ENCODE data around the gene CEP68.

Gene CEP68, protein sequence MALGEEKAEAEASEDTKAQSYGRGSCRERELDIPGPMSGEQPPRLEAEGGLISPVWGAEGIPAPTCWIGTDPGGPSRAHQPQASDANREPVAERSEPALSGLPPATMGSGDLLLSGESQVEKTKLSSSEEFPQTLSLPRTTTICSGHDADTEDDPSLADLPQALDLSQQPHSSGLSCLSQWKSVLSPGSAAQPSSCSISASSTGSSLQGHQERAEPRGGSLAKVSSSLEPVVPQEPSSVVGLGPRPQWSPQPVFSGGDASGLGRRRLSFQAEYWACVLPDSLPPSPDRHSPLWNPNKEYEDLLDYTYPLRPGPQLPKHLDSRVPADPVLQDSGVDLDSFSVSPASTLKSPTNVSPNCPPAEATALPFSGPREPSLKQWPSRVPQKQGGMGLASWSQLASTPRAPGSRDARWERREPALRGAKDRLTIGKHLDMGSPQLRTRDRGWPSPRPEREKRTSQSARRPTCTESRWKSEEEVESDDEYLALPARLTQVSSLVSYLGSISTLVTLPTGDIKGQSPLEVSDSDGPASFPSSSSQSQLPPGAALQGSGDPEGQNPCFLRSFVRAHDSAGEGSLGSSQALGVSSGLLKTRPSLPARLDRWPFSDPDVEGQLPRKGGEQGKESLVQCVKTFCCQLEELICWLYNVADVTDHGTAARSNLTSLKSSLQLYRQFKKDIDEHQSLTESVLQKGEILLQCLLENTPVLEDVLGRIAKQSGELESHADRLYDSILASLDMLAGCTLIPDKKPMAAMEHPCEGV

DNA sequence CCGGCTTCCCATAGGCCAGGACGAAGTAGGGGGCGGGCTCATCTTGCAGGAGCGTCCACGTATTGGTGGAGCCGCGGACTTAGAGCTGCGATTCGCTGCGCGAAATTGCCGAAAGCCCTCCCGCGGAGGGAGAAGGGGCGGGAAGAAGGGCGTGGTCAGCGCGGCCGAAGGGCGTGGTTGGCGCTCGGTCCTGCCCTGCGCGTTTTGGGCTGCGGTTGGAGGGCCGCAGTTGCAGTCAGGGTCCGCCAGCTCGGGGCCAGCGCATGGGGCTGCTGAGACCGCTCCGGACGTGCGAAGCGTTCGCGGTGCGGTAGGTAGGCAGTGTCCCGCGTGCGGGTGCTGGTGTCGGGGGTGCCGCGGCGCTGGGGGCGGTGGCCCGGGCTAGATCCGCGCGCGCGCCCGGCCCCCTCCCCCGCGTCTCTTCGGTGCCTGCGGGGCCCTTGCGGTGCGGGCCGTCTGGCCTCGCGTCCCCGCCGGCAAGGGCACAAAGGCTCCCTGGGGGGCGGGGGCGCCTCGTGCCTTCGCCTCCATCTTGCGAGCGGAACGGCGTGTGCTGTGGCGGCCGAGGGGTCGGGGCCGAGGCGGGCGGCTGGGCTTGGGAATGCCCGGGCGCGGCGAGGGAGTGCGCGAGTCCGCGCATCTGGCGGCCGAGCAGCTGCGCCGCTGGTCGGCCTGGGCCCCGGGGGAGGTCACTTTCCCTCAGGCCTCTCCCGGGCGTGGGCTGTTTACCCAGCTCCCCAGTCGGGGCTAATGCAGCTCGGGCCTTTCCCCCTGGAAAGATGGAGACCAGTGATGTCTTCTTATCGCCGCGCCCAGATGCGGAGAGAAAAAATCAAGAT, at the start of gene CEP68:
CEP68 (plus strand) TSS at position 202 of the 839 bp plus-strand sequence. CDS start 13,029 bp downstream, outside the sequence.
- peak within 1 kb of the TSS; percentile 76 for H3K9ac ChIP-seq (ENCODE audit: low read depth, low read length, poor library complexity, severe bottlenecking)
- H3K79me2 ChIP-seq (ENCODE audit: insufficient read depth, low read length), result peaks cover 49% of the 10 kb centered on the region
- peak within 1 kb of the TSS; percentile 79 for H3K4me3 ChIP-seq (ENCODE audit: low read length, poor library complexity, severe bottlenecking)
- peaks cover 62% of the 10 kb centered on the region for H3K4me1 ChIP-seq (ENCODE audit: insufficient read depth, low read length, poor library complexity, severe bottlenecking)
- no peaks in the 10 kb centered on the region for H3K9me2 ChIP-seq (replicated peaks; ENCODE audit: low read depth, low read length)
- H3K9me3 ChIP-seq (ENCODE audit: insufficient read depth, low read depth, low read length), result no peaks in the 10 kb centered on the region
- no peaks in the 10 kb centered on the region for H3K36me3 ChIP-seq (ENCODE audit: insufficient read depth, low read length)
- H2AFZ ChIP-seq (ENCODE audit: low read length), result peak within 1 kb of the TSS; percentile 92
- H3K27me3 ChIP-seq (ENCODE audit: insufficient read depth, low read length, poor library complexity, severe bottlenecking), result no peaks in the 10 kb centered on the region
- H3F3A ChIP-seq (ENCODE audit: low read depth), result no peaks in the 10 kb centered on the region
- peak within 1 kb of the TSS; percentile 98 for H3K4me2 ChIP-seq (ENCODE audit: low read depth, low read length, poor library complexity, severe bottlenecking)
- peaks cover 10% of the 10 kb centered on the region for H4K20me1 ChIP-seq (ENCODE audit: insufficient read depth, low read length, poor library complexity, severe bottlenecking)
- TF ChIP-seq, protein P1, sequence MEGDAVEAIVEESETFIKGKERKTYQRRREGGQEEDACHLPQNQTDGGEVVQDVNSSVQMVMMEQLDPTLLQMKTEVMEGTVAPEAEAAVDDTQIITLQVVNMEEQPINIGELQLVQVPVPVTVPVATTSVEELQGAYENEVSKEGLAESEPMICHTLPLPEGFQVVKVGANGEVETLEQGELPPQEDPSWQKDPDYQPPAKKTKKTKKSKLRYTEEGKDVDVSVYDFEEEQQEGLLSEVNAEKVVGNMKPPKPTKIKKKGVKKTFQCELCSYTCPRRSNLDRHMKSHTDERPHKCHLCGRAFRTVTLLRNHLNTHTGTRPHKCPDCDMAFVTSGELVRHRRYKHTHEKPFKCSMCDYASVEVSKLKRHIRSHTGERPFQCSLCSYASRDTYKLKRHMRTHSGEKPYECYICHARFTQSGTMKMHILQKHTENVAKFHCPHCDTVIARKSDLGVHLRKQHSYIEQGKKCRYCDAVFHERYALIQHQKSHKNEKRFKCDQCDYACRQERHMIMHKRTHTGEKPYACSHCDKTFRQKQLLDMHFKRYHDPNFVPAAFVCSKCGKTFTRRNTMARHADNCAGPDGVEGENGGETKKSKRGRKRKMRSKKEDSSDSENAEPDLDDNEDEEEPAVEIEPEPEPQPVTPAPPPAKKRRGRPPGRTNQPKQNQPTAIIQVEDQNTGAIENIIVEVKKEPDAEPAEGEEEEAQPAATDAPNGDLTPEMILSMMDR (conservative IDR thresholded peaks at IDR 0.05; ENCODE audit: low read length), result no peak
- no peak for TF ChIP-seq EZH2phosphoT487 (IDR thresholded peaks at IDR 0.05; ENCODE audit: borderline replicate concordance)

DNA sequence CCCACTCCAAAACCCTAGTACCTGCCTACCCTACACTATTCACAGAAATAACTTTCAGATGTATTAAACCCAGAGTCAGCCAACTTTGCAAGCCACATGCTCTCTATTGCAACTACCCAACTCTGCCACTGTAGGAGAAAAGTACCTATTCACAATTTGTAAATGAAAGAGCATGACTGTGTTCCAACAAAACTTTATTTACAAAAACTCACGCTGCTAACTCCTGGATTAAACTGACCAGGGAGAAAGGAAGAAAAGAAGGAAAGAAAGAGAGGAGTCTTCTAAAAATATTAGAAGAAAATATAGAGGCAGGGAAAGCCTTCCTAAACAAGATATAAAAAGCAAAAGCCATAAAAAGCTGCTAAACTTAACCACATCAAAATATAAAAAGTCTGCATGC, 42.4 kb upstream of the CEP68 start:
- TF ChIP-seq, protein P1 (conservative IDR thresholded peaks at IDR 0.05; ENCODE audit: low read length), result no peak
- no peak for TF ChIP-seq EZH2phosphoT487 (IDR thresholded peaks at IDR 0.05; ENCODE audit: borderline replicate concordance)
- no peaks in the 10 kb centered on the region for H3K27me3 ChIP-seq (ENCODE audit: insufficient read depth, low read length, poor library complexity, severe bottlenecking)
- H3K36me3 ChIP-seq (ENCODE audit: insufficient read depth, low read length), result peaks cover 69% of the 10 kb centered on the region; the same call in 1 of the 2 replicates
- H3F3A ChIP-seq (ENCODE audit: low read depth), result no peaks in the 10 kb centered on the region
- H3K79me2 ChIP-seq (ENCODE audit: insufficient read depth, low read length), result no peaks in the 10 kb centered on the region
- no peaks in the 10 kb centered on the region for H3K9me3 ChIP-seq (ENCODE audit: insufficient read depth, low read depth, low read length)
- H3K4me3 ChIP-seq (ENCODE audit: low read length, poor library complexity, severe bottlenecking), result no peak overlapping the region
- H3K4me1 ChIP-seq (ENCODE audit: insufficient read depth, low read length, poor library complexity, severe bottlenecking), result peaks cover 4% of the 10 kb centered on the region
- no peaks in the 10 kb centered on the region for H3K9me2 ChIP-seq (replicated peaks; ENCODE audit: low read depth, low read length)
- H4K20me1 ChIP-seq (ENCODE audit: insufficient read depth, low read length, poor library complexity, severe bottlenecking), result no peaks in the 10 kb centered on the region
- no peak overlapping the region for H3K9ac ChIP-seq (ENCODE audit: low read depth, low read length, poor library complexity, severe bottlenecking)
- H2AFZ ChIP-seq (ENCODE audit: low read length), result no peak overlapping the region
- no peak overlapping the region for H3K4me2 ChIP-seq (ENCODE audit: low read depth, low read length, poor library complexity, severe bottlenecking)

DNA sequence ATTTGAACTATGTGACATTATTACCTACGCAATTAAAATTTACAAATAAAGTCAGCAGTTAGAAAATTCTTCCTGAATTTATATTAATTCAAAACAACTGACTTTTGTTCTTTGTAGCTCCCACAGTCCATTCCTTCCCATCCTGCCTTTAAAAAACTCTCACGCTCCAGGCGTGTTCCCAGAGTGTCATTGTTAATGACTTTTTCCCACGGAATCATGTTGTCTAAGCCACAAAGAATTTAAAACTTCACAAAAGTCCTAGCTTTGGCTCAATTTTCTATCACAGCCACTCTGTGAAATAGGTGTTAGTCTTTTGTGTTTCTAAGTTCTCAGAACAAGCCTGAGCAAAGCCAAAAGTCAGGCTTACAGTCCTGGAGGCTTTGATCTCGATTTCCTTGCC, 40.5 kb upstream of the CEP68 start:
- H3K4me3 ChIP-seq (ENCODE audit: low read length, poor library complexity, severe bottlenecking), result no peak overlapping the region
- TF ChIP-seq EZH2phosphoT487 (IDR thresholded peaks at IDR 0.05; ENCODE audit: borderline replicate concordance), result no peak
- TF ChIP-seq, protein P1 (conservative IDR thresholded peaks at IDR 0.05; ENCODE audit: low read length), result no peak
- no peaks in the 10 kb centered on the region for H3K9me2 ChIP-seq (replicated peaks; ENCODE audit: low read depth, low read length)
- no peak overlapping the region for H2AFZ ChIP-seq (ENCODE audit: low read length)
- H3K4me2 ChIP-seq (ENCODE audit: low read depth, low read length, poor library complexity, severe bottlenecking), result no peak overlapping the region
- no peaks in the 10 kb centered on the region for H3K79me2 ChIP-seq (ENCODE audit: insufficient read depth, low read length)
- no peaks in the 10 kb centered on the region for H4K20me1 ChIP-seq (ENCODE audit: insufficient read depth, low read length, poor library complexity, severe bottlenecking)
- H3K36me3 ChIP-seq (ENCODE audit: insufficient read depth, low read length), result peaks cover 79% of the 10 kb centered on the region; the same call in 1 of the 2 replicates
- peaks cover 4% of the 10 kb centered on the region for H3K4me1 ChIP-seq (ENCODE audit: insufficient read depth, low read length, poor library complexity, severe bottlenecking)
- H3K9me3 ChIP-seq (ENCODE audit: insufficient read depth, low read depth, low read length), result no peaks in the 10 kb centered on the region
- H3K9ac ChIP-seq (ENCODE audit: low read depth, low read length, poor library complexity, severe bottlenecking), result no peak overlapping the region
- H3F3A ChIP-seq (ENCODE audit: low read depth), result no peaks in the 10 kb centered on the region
- H3K27me3 ChIP-seq (ENCODE audit: insufficient read depth, low read length, poor library complexity, severe bottlenecking), result no peaks in the 10 kb centered on the region
